CD4-positive, alpha-beta memory T cell (primary cell): ENCODE measurements around the gene KLK6. TPM values are rescaled to one million over a fixed set of nuclear protein-coding genes. Genes with fewer than 3 reads are reported as not detected.

Experiments
- CTCF ChIA-PET: fragments of 350-600 bp; sonication (Branson Sonifier 250); formaldehyde crosslinking; loops from one replicate; lab custom pipeline; 2021; ENCODE audit warnings: inconsistent platforms; ENCODE audit not compliant: partially characterized antibody; lab: Charles Lee
- POLR2A ChIA-PET: fragments of 350-600 bp; sonication (Branson Sonifier 250); formaldehyde crosslinking; loops from one replicate; lab custom pipeline; 2021; ENCODE audit not compliant: partially characterized antibody; lab: Charles Lee
- DNase-seq, 5 donors: peaks; one replicate each; pipeline versions ENCODE4 v3.0.0 to v3.0.0-alpha.2; 2020 to 2022; ENCODE audit warnings: mixed read lengths in 1 of 5
- H3K27ac ChIP-seq: one replicate; pipeline ENCODE4 v1.7.0; 2013; ENCODE audit warnings: low read depth, low read length
- H3K27me3 ChIP-seq: 2 replicates; pipeline ENCODE4 v1.7.0; 2013; ENCODE audit warnings: mild to moderate bottlenecking, low read length, moderate library complexity; ENCODE audit not compliant: insufficient read depth
- H3K36me3 ChIP-seq: 2 replicates; pipeline ENCODE4 v1.7.0; 2013; ENCODE audit warnings: mild to moderate bottlenecking, low read length, moderate library complexity; ENCODE audit not compliant: insufficient read depth
- H3K4me1 ChIP-seq: 2 replicates; pipeline ENCODE4 v1.7.0; 2013; ENCODE audit warnings: mild to moderate bottlenecking, low read length, moderate library complexity; ENCODE audit not compliant: insufficient read depth
- H3K4me3 ChIP-seq, 2 donors: one replicate each; pipeline ENCODE4 v1.7.0; 2013; ENCODE audit warnings: low read length in 2 of 2, mild to moderate bottlenecking in 1 of 2
- H3K9me3 ChIP-seq, 2 donors: one replicate each; pipeline ENCODE4 v1.7.0; 2013; ENCODE audit warnings: low read length in 2 of 2, control low read depth in 1 of 2; ENCODE audit not compliant: control insufficient read depth in 1 of 2
- H3K27ac Mint-ChIP-seq, 7 donors: one replicate each; pipeline ENCODE4 v1.8.0; 2020 to 2021; ENCODE audit warnings: mixed read lengths in 7 of 7, mild to moderate bottlenecking in 6 of 7, inconsistent platforms in 3 of 7, moderate library complexity in 3 of 7
- H3K27me3 Mint-ChIP-seq, 2 donors: one replicate each; pipeline ENCODE4 v1.8.0; 2020 to 2021; ENCODE audit warnings: mixed read lengths in 2 of 2
- H3K36me3 Mint-ChIP-seq, 2 donors: one replicate each; pipeline ENCODE4 v1.8.0; 2020 to 2021; ENCODE audit warnings: mixed read lengths in 2 of 2, inconsistent platforms in 1 of 2, mild to moderate bottlenecking in 1 of 2
- H3K4me1 Mint-ChIP-seq, 4 donors: one replicate each; pipeline ENCODE4 v1.8.0; 2020 to 2021; ENCODE audit warnings: mixed read lengths in 4 of 4, mild to moderate bottlenecking in 1 of 4
- H3K4me3 Mint-ChIP-seq, 8 donors: one replicate each; pipeline ENCODE4 v1.8.0; 2020 to 2021; ENCODE audit warnings: mixed read lengths in 8 of 8, mild to moderate bottlenecking in 7 of 8, moderate library complexity in 6 of 8, inconsistent platforms in 3 of 8
- H3K9me3 Mint-ChIP-seq, 8 donors: one replicate each; pipeline ENCODE4 v1.8.0; 2020 to 2021; ENCODE audit warnings: mixed read lengths in 8 of 8, mild to moderate bottlenecking in 5 of 8, inconsistent platforms in 3 of 8, moderate library complexity in 1 of 8
- intact Hi-C: fragments of 100-400 bp; cut with micrococcal nuclease; formaldehyde crosslinking; loops from one replicate; pipeline ENCODE4 v1.15.1; 2023
- polyA plus RNA-seq, 2 donors: library from polyadenylated mRNA; unstranded; fragments of 300-500 nt; fragmentation: Illumina TruSeq; gene quantifications; one replicate each; pipeline ENCODE4 v1.2.3, GENCODE V29; 2021
- total RNA-seq, 2 experiments: library from RNA; stranded (reverse); gene quantifications; one replicate each; pipeline ENCODE4 v1.2.3, GENCODE V29; 2021

KLK6 gene
- total and polyA plus RNA-seq, 4 experiments from 2014 or later = not detected

DNA sequence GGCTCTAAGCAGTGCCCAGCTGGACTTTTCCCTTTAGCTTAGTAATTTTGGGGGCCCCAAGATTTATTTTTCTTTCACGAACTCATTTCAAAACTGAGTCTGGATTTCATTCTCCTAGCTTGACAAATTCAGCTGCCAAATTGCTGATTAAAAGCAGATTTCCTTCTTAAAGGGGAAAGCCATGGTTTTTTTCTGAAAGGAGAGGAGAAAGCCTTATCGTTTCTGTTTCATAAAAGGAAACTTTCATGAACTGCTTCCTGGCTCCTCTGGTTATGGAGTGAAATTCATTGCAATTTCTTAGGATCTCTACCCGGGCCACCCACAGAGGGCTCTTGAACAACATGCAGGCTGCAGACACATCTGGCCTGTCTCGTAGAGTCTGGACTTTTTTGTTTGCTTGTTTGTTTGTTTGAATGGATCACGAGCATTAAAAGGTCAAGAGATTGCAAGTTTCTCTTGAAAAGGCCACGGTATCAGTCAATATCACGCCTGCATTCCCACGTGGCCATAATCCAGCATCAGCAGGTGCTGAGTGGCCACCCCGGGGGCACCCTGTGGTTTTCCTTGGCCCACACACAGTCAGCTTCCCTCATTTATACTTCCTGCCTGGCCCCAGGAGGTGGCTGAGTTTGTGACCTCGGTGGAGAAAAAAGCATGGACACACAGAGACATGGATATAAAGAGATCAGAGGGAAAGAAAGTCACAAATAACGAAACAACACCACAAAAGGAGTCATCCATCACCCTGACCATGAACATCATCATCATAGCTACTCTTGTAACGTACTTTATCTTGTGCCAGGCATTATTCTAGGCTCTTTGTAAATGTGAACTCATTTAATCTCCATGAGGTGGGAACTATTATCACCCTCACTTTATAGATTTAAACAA lies 47.7 kb downstream of the KLK6 start:
- Mint-ChIP-seq H3K4me1 (peaks cover 4 to 10% (median 7%) of the 10 kb centered on the region in 4 donors), H3K27me3 (peaks cover 34 to 40% of the 10 kb centered on the region in 2 donors), H3K36me3 (no peaks in the 10 kb centered on the region), H3K27ac (peak overlapping the region in 2 of 7 donors; percentile 23 to 55), H3K9me3 (peaks cover 0 to 2% (median 0%) of the 10 kb centered on the region in 8 donors), H3K4me3 (no peak overlapping the region)
- Histone ChIP-seq H3K27me3 (no peaks in the 10 kb centered on the region), H3K4me1 (peaks cover 5% of the 10 kb centered on the region), H3K4me3 (no peak overlapping the region), H3K9me3 (no peaks in the 10 kb centered on the region), H3K27ac (no peak overlapping the region), H3K36me3 (no peaks in the 10 kb centered on the region)
- DNase-seq = no peak
- intact Hi-C loops = loop anchor here (1.0 to 10.0 kb wide), 3 partner anchors 173 to 384 kb away; no protein-coding TSS in a partner anchor
- POLR2A ChIA-PET = interaction anchor here (0.8 kb wide), 1 partner anchor 565 kb away, joined by 3 read pairs; no protein-coding TSS in a partner anchor
- CTCF ChIA-PET = interaction anchor here (0.6 to 4.9 kb wide), 11 partner anchors 9 to 564 kb away, joined by 3 to 23 read pairs (median 5); no protein-coding TSS in a partner anchor

- H3K4me3 ChIP-seq = no peak overlapping the region
- Mint-ChIP-seq H3K27ac (peak overlapping the region in 1 of 7 donors; percentile 41), H3K27me3 (peaks cover 28 to 36% of the 10 kb centered on the region in 2 donors), H3K4me1 (peaks cover 0 to 1% (median 0%) of the 10 kb centered on the region in 4 donors), H3K36me3 (no peaks in the 10 kb centered on the region), H3K4me3 (no peak overlapping the region), H3K9me3 (peaks cover 0 to 2% (median 0%) of the 10 kb centered on the region in 8 donors)
- ChIA-PET CTCF (no interaction called here), POLR2A (no interaction called here)
- intact Hi-C loops = no loop called here
- H3K9me3 ChIP-seq = no peaks in the 10 kb centered on the region
- no peak overlapping the region for H3K27ac ChIP-seq
- DNase-seq = no peak
- no peaks in the 10 kb centered on the region for H3K4me1 ChIP-seq
- no peaks in the 10 kb centered on the region for H3K36me3 ChIP-seq
- H3K27me3 ChIP-seq = no peaks in the 10 kb centered on the region
Observed at GRCh38 chr19:50916069-50916468, 53.3 kb downstream of the KLK6 start.

GRCh38 chr19:50912727-50913716 lies 56.4 kb downstream of the KLK6 start:
- Mint-ChIP-seq H3K4me3 (no peak overlapping the region), H3K36me3 (no peaks in the 10 kb centered on the region), H3K9me3 (no peaks in the 10 kb centered on the region), H3K4me1 (peaks cover 0 to 12% (median 3%) of the 10 kb centered on the region in 4 donors), H3K27ac (no peak overlapping the region), H3K27me3 (peaks cover 43 to 45% of the 10 kb centered on the region in 2 donors)
- no peak for DNase-seq
- CTCF ChIA-PET = interaction anchor here (0.9 kb wide), 1 partner anchor 9 kb away, joined by 3 read pairs; no protein-coding TSS in a partner anchor
- Histone ChIP-seq H3K27ac (no peak overlapping the region), H3K36me3 (no peaks in the 10 kb centered on the region), H3K9me3 (no peaks in the 10 kb centered on the region), H3K27me3 (peaks cover 9% of the 10 kb centered on the region), H3K4me1 (peaks cover 6% of the 10 kb centered on the region), H3K4me3 (no peak overlapping the region)
- POLR2A ChIA-PET = no interaction called here
- intact Hi-C loops = no loop called here

DNA sequence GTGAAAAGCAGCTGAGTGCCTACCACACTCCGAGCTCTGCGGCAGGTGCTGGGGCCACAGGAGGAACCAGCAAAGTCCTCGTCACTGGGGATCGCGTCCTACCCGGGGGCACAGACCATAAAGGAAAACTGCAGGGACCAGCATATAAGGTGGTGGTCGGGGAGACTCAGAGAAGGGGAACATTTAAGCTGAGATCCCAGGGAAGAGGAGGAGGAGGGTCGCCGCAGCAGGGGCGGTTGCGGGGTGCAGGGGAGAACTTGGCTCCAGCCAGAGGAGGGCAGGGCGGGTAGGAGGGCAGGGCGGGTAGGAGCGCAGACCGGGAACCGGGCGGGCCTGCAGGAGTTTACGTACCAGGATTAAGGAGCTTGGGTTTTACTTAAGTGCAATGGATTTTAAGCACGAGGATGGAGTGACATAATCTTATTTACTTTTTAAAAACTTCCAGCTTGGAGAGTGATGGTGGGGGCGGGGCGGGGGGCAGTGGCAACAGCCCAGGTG lies 57.2 kb downstream of the KLK6 start:
- Histone ChIP-seq H3K36me3 (no peaks in the 10 kb centered on the region), H3K4me3 (no peak overlapping the region), H3K27ac (no peak overlapping the region), H3K27me3 (peaks cover 11% of the 10 kb centered on the region), H3K9me3 (no peaks in the 10 kb centered on the region), H3K4me1 (peaks cover 6% of the 10 kb centered on the region)
- POLR2A ChIA-PET = no interaction called here
- intact Hi-C loops = no loop called here
- H3K9me3 Mint-ChIP-seq = no peaks in the 10 kb centered on the region
- H3K4me3 Mint-ChIP-seq = no peak overlapping the region
- no peaks in the 10 kb centered on the region for H3K36me3 Mint-ChIP-seq
- CTCF ChIA-PET = interaction anchor here (0.9 kb wide), 1 partner anchor 10 kb away, joined by 3 read pairs; no protein-coding TSS in a partner anchor
- H3K27ac Mint-ChIP-seq = no peak overlapping the region
- peaks cover 0 to 12% (median 3%) of the 10 kb centered on the region in 4 donors for H3K4me1 Mint-ChIP-seq
- DNase-seq = no peak
- H3K27me3 Mint-ChIP-seq = peaks cover 44 to 46% of the 10 kb centered on the region in 2 donors

DNA sequence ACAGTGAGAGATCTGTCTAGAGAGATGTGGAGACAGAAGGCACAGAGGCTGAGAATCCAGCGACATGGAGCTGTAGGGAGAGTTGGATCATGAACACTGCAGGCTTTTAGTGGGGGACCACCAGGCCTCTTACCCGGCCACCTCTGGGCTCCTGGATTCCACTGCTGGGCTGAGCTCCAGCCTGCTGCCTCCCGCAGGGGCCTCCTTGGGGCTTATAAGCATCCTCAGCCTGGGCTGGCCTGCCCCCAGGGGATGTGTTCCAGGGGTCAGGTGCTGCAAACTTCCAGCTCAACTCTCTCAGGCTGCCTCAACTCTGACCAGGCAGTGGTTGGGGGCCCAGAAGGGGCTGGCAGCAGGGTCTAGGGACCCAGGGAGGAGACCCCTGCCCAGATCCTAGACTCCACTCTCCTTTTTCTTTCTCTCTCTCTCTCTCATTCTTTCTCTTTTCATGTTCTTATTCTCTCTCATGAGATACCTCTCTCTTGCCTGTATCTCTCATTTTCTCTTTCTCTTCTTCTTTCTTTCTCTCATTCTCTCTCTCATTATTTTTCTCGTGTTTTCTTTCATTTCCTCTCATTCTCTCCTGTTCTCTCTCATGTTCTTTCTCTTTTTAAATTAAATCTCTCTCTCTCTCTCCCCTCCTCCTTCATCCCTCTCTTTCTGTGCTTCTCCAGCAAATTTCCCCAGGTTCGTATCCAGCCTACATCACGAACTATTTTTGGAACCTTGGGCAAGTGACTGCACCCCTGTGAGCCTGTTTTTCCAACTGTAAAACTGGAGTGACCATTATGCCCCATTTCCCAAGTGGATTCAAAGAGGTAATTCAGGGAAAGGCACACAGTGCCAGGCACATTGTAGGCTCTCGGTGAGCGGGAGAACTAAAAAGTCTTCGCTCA lies 57.9 kb downstream of the KLK6 start, which contains the start of gene KLK4:
Gene KLK4, minus strand, starts transcription at position 190 of the 896 bp plus-strand sequence. CDS start 657 bp downstream, outside the sequence.
- peak within 1 kb of the TSS in 1 of 7 donors; percentile 10 for H3K27ac Mint-ChIP-seq
- Histone ChIP-seq H3K36me3 (no peaks in the 10 kb centered on the region), H3K9me3 (no peaks in the 10 kb centered on the region), H3K27ac (no peak within 1 kb of the TSS), H3K4me3 (no peak within 1 kb of the TSS), H3K27me3 (peaks cover 11% of the 10 kb centered on the region), H3K4me1 (peaks cover 6% of the 10 kb centered on the region)
- no peaks in the 10 kb centered on the region for H3K9me3 Mint-ChIP-seq
- no peaks in the 10 kb centered on the region for H3K36me3 Mint-ChIP-seq
- intact Hi-C loops = no loop called here
- CTCF ChIA-PET = interaction anchor here (0.9 kb wide), 1 partner anchor 11 kb away, joined by 3 read pairs; no protein-coding TSS in a partner anchor
- peaks cover 0 to 12% (median 3%) of the 10 kb centered on the region in 4 donors for H3K4me1 Mint-ChIP-seq
- DNase-seq = no peak
- POLR2A ChIA-PET = no interaction called here
- H3K27me3 Mint-ChIP-seq = peaks cover 40 to 48% of the 10 kb centered on the region in 2 donors
- H3K4me3 Mint-ChIP-seq = peak within 1 kb of the TSS in 1 of 8 donors; percentile 19

DNA sequence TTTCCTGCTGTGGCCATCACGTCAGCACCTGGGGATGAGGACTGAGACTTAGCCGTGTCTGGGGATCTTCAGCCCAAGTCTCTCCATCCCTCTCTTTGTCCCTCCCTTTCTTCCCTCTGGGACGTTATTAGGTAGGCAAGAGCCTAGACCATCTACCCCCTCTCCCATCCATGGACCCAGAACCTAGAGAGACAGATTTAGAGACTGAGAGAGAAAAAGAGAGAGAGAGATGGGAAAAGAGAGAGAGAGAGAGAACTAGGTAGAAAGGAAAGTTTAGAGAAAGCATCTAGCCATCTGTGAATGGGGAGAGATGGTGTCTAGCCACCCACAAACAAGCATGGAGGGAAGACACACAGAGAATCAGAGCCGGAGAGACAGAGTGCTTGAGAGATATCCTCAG lies 58.7 kb downstream of the KLK6 start:
- peaks cover 11% of the 10 kb centered on the region for H3K27me3 ChIP-seq
- POLR2A ChIA-PET = no interaction called here

More for the DNA sequence above, 58.7 kb downstream of the KLK6 start:
- Mint-ChIP-seq H3K36me3 (no peaks in the 10 kb centered on the region), H3K4me3 (no peak overlapping the region), H3K27me3 (peaks cover 45 to 50% of the 10 kb centered on the region in 2 donors), H3K27ac (peak overlapping the region in 1 of 7 donors; percentile 10), H3K9me3 (no peaks in the 10 kb centered on the region), H3K4me1 (peaks cover 0 to 12% (median 3%) of the 10 kb centered on the region in 4 donors)
- H3K36me3 ChIP-seq = no peaks in the 10 kb centered on the region
- H3K9me3 ChIP-seq = no peaks in the 10 kb centered on the region
- intact Hi-C loops = no loop called here
- H3K4me3 ChIP-seq = no peak overlapping the region
- no peak overlapping the region for H3K27ac ChIP-seq
- CTCF ChIA-PET = no interaction called here
- peaks cover 6% of the 10 kb centered on the region for H3K4me1 ChIP-seq
- no peak for DNase-seq
